Measurements from ENCODE around the gene ASB8.
A peak's percentile ranks its signal among the peaks of the same experiment; 100 is the strongest.
"Not testable (repeated sequence)": the region's sequence is repeated elsewhere in the genome, so short reads cannot be mapped to it uniquely, and the experiment has no call there.

ASB8 gene

DNA sequence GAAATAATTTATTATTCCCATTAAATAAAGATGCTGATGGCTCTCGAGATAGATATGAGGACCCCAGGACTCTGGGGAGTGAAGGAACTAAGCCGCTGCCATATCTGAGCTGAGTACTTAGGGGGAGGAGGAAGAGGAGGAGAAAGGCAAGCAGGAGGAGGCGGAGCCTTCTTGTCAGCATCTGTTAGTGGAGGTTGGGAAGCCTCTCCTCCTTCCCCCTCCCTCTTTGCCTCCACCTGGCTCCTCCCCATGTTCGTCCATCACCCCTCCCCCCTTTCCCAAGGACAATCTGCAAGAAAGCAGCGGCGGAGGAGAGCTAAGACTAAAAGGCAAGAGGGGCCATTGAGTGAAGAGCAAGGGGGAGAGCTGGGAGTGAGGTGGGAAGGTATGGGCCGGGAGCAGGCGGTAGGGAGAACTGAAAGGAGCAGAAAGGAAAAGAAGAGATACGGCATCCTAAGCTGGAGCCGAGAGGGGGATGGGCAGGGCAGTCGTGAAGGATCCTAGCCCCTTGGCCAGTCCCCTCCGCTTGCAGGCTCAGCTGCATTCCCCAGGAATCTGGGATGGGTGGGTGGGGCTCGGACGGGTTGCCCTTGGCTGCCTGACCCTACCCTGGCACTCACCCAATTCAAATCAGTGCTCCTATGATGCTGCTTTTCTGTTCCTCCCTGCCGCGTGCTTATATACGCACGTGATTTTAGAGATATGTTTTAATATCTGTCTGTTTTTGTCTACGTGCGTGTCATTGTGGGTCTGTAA, 38.1 kb downstream of the ASB8 start, which contains the start of gene PFKM:
Gene PFKM, plus strand, starts transcription at position 287 of the 756 bp plus-strand sequence. CDS start 3,411 bp downstream, outside the sequence.
- Histone ChIP-seq H3K27ac (ENCODE audit: low read depth, low read length) (no peak within 1 kb of the TSS), H3K4me1 (ENCODE audit: control insufficient read depth, insufficient read depth, low read length) (peaks cover 16% of the 10 kb centered on the region; the same call in 1 of the 2 replicates), H3K9ac (ENCODE audit: low read length) (peak within 1 kb of the TSS; percentile 66), H3K36me3 (ENCODE audit: control insufficient read depth, insufficient read depth, low read length) (peaks cover 20% of the 10 kb centered on the region), H3K27me3 (ENCODE audit: control insufficient read depth, insufficient read depth, low read length) (peaks cover 8% of the 10 kb centered on the region; the same call in 1 of the 2 replicates), H3K4me3 (ENCODE audit: low read depth, low read length) (peak within 1 kb of the TSS; percentile 93), H3K9me3 (ENCODE audit: control insufficient read depth, insufficient read depth, low read depth, low read length) (no peaks in the 10 kb centered on the region)

DNA sequence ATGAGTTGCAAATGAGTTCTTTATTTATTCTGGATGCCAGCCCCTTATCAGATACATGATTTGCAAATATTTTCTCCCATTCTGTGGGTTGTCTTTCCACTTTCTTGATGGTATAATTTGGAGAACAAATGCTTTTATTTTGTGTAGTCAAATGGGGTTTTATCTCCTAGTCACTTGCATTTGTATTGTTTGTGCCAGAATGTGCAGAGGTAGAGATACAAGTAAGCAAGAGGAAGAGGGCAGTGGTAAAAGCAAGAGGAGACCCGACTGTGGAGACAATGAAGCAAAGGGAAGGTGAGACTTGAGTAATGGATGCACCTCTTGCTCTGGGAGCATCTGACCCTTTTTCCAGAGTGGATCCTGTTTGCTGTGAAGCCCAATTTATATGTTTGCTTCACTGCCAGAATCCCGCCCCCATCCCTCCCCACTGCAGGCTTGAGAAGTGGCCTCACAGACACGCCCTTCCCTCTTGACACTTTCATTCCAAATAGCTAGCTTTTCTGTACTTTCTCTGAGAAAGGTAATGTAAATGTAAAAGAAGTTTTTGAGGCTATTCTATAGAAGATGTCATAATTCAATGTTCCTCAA, 38.9 kb downstream of the ASB8 start:
- no peak overlapping the region for H3K9ac ChIP-seq (ENCODE audit: low read length)
- peaks cover 12% of the 10 kb centered on the region for H3K36me3 ChIP-seq (ENCODE audit: control insufficient read depth, insufficient read depth, low read length)
- H3K4me3 ChIP-seq (ENCODE audit: low read depth, low read length) = peak overlapping the region; percentile 93
- peaks cover 16% of the 10 kb centered on the region; the same call in 1 of the 2 replicates for H3K4me1 ChIP-seq (ENCODE audit: control insufficient read depth, insufficient read depth, low read length)
- peaks cover 8% of the 10 kb centered on the region; the same call in 1 of the 2 replicates for H3K27me3 ChIP-seq (ENCODE audit: control insufficient read depth, insufficient read depth, low read length)
- H3K9me3 ChIP-seq (ENCODE audit: control insufficient read depth, insufficient read depth, low read depth, low read length) = no peaks in the 10 kb centered on the region
- no peak overlapping the region for H3K27ac ChIP-seq (ENCODE audit: low read depth, low read length)

DNA sequence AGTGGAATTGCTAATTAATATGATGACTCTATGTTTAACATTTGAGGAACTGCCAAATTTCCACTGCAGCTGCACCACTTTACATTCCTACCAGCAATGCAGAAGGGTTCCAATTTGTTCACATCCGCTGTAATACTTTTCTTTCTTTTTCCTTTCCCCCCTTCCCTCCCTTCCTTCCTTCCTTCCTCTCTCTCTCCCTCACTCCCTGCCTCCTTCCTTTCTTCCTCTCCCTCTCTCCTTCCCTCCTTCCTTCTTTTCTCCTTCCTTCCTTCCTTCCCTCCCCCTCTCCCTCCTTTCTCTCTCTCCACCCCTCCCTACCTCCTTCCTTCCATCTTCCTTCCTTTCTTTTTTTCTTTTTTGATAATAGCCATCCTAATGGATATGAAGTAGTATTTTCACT, 41.4 kb downstream of the ASB8 start:
- H3K27me3 ChIP-seq (ENCODE audit: control insufficient read depth, insufficient read depth, low read length) = peaks cover 16% of the 10 kb centered on the region; the same call in 1 of the 2 replicates
- H3K9ac ChIP-seq (ENCODE audit: low read length) = no peak overlapping the region
- peaks cover 16% of the 10 kb centered on the region; the same call in 1 of the 2 replicates for H3K4me1 ChIP-seq (ENCODE audit: control insufficient read depth, insufficient read depth, low read length)
- no peaks in the 10 kb centered on the region for H3K9me3 ChIP-seq (ENCODE audit: control insufficient read depth, insufficient read depth, low read depth, low read length)
- no peak overlapping the region for H3K27ac ChIP-seq (ENCODE audit: low read depth, low read length)
- no peak overlapping the region for H3K4me3 ChIP-seq (ENCODE audit: low read depth, low read length)
- no peaks in the 10 kb centered on the region for H3K36me3 ChIP-seq (ENCODE audit: control insufficient read depth, insufficient read depth, low read length)

DNA sequence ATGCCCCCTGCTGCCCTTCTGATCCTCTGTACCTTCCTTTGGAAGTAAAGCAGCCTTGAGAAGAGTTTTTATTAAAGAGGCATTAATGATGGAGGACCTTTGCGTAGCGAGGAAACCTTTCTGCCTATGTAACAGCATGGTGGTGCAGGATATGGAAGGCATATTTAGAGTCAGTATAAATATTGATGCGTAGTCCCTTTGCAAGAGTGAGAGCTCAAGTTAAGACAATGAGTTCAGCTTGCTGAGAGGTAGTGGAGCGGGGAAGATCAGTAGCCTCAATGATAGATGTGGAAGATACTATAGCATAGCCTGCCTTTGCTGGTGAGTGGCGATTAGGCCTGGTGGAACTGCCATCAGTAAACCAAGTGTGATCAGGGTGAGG, 46.0 kb downstream of the ASB8 start:
- not testable (repeated sequence) for H3K9ac ChIP-seq (ENCODE audit: low read length); H3K4me3 ChIP-seq (ENCODE audit: low read depth, low read length); H3K36me3 ChIP-seq (ENCODE audit: control insufficient read depth, insufficient read depth, low read length); H3K9me3 ChIP-seq (ENCODE audit: control insufficient read depth, insufficient read depth, low read depth, low read length); H3K4me1 ChIP-seq (ENCODE audit: control insufficient read depth, insufficient read depth, low read length); H3K27ac ChIP-seq (ENCODE audit: low read depth, low read length)
- H3K27me3 ChIP-seq (ENCODE audit: control insufficient read depth, insufficient read depth, low read length) = peaks cover 32% of the 10 kb centered on the region

DNA sequence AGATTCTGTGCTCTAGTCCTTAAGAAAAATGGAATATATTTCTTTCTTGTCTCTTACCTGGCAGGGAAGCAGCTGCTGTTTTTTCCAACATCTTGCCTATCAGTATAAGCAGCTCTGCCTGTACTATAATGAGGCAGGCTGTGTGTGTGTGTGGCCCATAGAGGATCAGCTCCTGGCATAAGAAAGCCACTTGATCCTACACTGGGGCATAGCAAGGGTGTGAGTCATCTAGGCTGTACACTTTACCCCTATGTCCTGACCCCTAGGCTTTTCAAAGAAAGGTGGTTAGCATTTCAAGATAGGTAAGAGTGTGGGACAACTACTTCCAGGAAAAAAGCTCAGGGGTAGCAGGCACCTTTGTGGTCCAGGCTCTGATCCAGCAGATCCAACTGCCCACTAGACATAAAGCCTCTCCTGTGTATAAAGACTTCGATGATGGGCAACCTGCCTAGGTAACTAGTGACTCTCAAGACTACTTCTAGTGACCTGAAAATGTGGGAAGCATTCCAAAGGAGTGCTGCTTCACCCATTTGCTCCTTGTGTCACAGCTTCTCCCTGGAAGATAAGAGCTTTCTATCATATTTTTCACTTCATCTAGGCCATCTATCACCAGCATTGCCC, 46.5 kb downstream of the ASB8 start:
- Histone ChIP-seq H3K9me3 (ENCODE audit: control insufficient read depth, insufficient read depth, low read depth, low read length) (no peaks in the 10 kb centered on the region), H3K27me3 (ENCODE audit: control insufficient read depth, insufficient read depth, low read length) (peaks cover 30% of the 10 kb centered on the region), H3K9ac (ENCODE audit: low read length) (no peak overlapping the region), H3K4me1 (ENCODE audit: control insufficient read depth, insufficient read depth, low read length) (peaks cover 10% of the 10 kb centered on the region; the same call in 1 of the 2 replicates), H3K27ac (ENCODE audit: low read depth, low read length) (no peak overlapping the region), H3K36me3 (ENCODE audit: control insufficient read depth, insufficient read depth, low read length) (no peaks in the 10 kb centered on the region), H3K4me3 (ENCODE audit: low read depth, low read length) (no peak overlapping the region)

DNA sequence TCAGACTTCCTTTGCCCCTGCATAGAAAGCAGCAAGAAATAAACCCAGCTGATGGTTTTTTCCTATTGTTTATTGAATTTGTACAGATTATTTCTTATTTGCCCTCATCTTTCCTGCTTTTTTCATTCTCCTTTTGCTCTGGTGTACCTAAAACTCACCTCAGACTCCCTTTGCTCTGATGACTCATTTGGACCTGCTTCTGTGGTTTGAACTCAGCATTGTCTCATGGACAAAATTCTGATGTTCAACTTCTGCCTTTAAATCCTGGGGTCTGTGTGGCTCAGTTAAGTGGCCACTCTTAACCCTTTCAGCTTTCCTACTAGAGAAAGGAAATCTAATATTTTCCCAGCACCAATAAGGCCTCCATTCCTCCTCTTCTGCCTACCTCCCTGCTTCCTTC, 47.9 kb downstream of the ASB8 start:
- Histone ChIP-seq H3K4me1 (ENCODE audit: control insufficient read depth, insufficient read depth, low read length) (peaks cover 11% of the 10 kb centered on the region), H3K27ac (ENCODE audit: low read depth, low read length) (no peak overlapping the region), H3K9ac (ENCODE audit: low read length) (no peak overlapping the region), H3K27me3 (ENCODE audit: control insufficient read depth, insufficient read depth, low read length) (peaks cover 28% of the 10 kb centered on the region), H3K9me3 (ENCODE audit: control insufficient read depth, insufficient read depth, low read depth, low read length) (no peaks in the 10 kb centered on the region), H3K36me3 (ENCODE audit: control insufficient read depth, insufficient read depth, low read length) (no peaks in the 10 kb centered on the region), H3K4me3 (ENCODE audit: low read depth, low read length) (no peak overlapping the region)

DNA sequence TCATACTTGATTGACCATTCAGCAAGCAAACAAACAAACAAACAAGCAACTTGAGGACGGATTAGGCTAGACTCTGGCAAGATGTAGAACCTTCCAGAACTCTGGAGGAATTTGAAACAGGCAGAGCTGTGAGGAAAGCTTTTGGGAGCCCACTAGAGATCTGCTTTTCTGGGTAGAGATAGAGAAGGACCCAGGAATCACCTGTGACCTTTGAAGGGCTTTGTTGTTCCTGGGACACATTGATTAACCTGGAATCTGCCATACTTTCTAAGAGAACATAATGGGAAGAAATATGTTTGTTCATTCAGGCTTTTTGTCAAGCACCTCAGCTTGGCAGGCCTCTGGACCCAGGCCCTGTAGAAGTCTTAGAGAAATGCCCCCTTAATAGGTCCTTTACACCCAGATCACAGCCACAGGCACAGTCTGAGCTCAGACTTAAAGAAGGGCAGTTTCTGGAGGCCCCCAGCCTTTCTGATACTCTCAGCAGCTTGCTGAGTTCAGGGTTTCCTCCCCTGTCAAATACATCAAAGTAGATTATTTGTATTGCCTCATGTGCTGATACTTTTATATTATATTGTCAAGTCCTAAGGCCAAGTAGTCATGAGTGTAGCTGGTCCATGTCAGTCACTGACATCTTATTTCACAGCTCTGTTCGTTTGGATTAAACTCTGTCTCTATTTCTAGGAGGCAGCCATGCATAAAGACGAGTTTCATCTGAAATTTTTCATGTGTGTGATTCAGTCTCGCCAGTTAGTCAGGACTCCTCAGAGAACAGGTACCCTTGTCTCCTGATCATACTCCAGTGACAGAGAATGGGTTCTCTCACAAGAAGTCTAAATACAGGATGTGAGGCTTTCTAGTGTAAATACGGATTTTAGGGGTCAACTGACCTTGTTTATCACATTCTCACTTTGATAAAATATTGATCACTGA, 50.4 kb downstream of the ASB8 start:
- peak overlapping the region; percentile 88 for H3K4me3 ChIP-seq (ENCODE audit: low read depth, low read length)
- no peaks in the 10 kb centered on the region for H3K36me3 ChIP-seq (ENCODE audit: control insufficient read depth, insufficient read depth, low read length)
- H3K27ac ChIP-seq (ENCODE audit: low read depth, low read length) = peak overlapping the region; percentile 96; the same call in 1 of the 2 replicates
- H3K9me3 ChIP-seq (ENCODE audit: control insufficient read depth, insufficient read depth, low read depth, low read length) = no peaks in the 10 kb centered on the region
- H3K4me1 ChIP-seq (ENCODE audit: control insufficient read depth, insufficient read depth, low read length) = peaks cover 14% of the 10 kb centered on the region
- peaks cover 22% of the 10 kb centered on the region for H3K27me3 ChIP-seq (ENCODE audit: control insufficient read depth, insufficient read depth, low read length)
- peak overlapping the region; percentile 96 for H3K9ac ChIP-seq (ENCODE audit: low read length)

DNA sequence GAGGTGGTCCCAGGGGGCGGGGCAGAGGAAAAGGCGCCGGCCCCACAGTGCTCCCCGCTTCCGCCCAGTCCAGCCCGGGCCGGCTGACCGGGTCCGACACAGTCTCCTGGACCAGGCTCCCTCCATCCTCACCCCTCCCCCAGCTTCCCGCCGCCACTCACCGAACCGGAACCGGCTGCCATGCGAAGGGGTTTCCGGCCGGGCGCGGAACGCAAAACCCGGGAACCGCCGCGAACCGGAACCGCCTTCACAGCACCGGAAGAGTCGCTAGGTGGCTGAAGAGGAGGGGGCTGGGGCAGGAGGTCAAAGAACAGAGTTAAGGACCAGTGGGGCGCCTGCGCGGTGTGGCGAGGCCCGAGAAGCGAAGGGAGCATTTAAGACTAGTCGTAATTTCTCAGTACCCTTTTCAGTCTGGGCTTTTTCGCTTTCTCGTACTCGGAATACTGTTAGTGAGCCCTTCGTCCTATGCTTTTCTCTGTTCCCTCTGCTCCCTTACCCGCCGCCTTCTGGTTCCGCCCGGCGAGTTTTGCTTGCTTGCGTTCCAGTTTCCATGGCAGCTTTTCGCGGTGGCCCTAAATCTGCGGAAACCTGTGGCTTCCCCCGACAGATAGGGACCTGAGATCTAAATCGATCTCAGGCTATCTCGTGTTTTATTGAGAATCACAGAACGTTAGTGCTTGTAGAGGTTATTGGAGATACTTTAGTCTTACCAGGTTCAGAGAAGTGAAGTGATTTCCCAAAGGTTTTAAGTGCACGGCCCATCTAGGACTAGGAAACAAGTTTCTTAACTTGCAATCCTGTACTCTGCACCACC, 51.2 kb downstream of the ASB8 start, which contains the start of gene SENP1:
Gene SENP1, minus strand, starts transcription at position 213 of the 814 bp plus-strand sequence. CDS start 4,607 bp downstream, outside the sequence.
- no peaks in the 10 kb centered on the region for H3K36me3 ChIP-seq (ENCODE audit: control insufficient read depth, insufficient read depth, low read length)
- peak within 1 kb of the TSS; percentile 96 for H3K27ac ChIP-seq (ENCODE audit: low read depth, low read length)
- H3K9me3 ChIP-seq (ENCODE audit: control insufficient read depth, insufficient read depth, low read depth, low read length) = no peaks in the 10 kb centered on the region
- H3K9ac ChIP-seq (ENCODE audit: low read length) = peak within 1 kb of the TSS; percentile 96
- peaks cover 14% of the 10 kb centered on the region for H3K4me1 ChIP-seq (ENCODE audit: control insufficient read depth, insufficient read depth, low read length)
- peak within 1 kb of the TSS; percentile 88 for H3K4me3 ChIP-seq (ENCODE audit: low read depth, low read length)
- H3K27me3 ChIP-seq (ENCODE audit: control insufficient read depth, insufficient read depth, low read length) = peaks cover 21% of the 10 kb centered on the region

DNA sequence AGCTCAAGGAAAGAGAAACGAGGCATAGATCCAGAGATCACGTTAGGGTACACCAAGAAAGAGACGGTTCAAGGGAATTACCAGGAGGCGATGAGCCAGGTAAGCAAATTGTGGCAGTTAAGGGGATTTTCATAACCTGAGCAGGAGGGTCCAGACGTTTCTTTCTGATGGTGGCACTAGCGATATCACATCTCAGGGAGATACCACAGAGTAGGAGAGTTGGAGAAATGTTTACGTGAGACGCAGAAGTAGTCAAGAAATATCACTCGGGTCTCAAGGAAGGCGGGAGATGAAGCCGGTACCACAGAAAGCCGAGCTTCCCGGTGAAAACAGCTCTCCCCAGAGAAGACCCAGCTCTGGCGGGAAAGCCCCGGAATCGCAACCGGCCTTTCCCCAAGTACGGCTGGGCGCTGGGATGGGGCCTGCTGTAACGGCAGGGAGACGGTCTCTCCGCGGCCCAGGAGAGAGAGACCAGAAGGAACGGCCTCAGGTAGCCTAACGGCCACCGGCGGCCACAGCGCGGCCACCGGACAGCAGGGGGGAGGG, 51.9 kb downstream of the ASB8 start:
- Histone ChIP-seq H3K27ac (ENCODE audit: low read depth, low read length) (peak overlapping the region; percentile 96), H3K4me1 (ENCODE audit: control insufficient read depth, insufficient read depth, low read length) (peaks cover 9% of the 10 kb centered on the region), H3K9me3 (ENCODE audit: control insufficient read depth, insufficient read depth, low read depth, low read length) (no peaks in the 10 kb centered on the region), H3K27me3 (ENCODE audit: control insufficient read depth, insufficient read depth, low read length) (peaks cover 15% of the 10 kb centered on the region), H3K4me3 (ENCODE audit: low read depth, low read length) (peak overlapping the region; percentile 88), H3K9ac (ENCODE audit: low read length) (peak overlapping the region; percentile 96), H3K36me3 (ENCODE audit: control insufficient read depth, insufficient read depth, low read length) (no peaks in the 10 kb centered on the region)

Measured in HUES6 (cell line).